HEK293T (cell line): Measurements from ENCODE around the gene KAT7.

Source experiments
- CTCF ChIA-PET: fragments of 350-600 bp; formaldehyde crosslinking; extraction: SDS; loops from one replicate; lab custom pipeline; 2021; ENCODE audit warnings: antibody characterized with exemption, inconsistent platforms; lab: Yijun Ruan, JAX
- POLR2A ChIA-PET: fragments of 350-600 bp; formaldehyde crosslinking; extraction: SDS; loops from one replicate; lab custom pipeline; 2020; ENCODE audit warnings: antibody characterized with exemption, inconsistent platforms; lab: Yijun Ruan, JAX
- DNase-seq: peaks from one replicate; pipeline ENCODE4 v3.0.0; 2012; ENCODE audit warnings: mixed read lengths; ENCODE audit errors: extremely low spot score
- ARNT ChIP-seq: fragments of 450-650 bp; IDR thresholded peaks from 2 replicates; pipeline ENCODE4 v1.6.1; 2017; ENCODE audit warnings: mild to moderate bottlenecking
- BHLHE40 ChIP-seq: fragments of 450-650 bp; IDR thresholded peaks from 2 replicates; pipeline ENCODE4 v1.6.1; 2016; ENCODE audit warnings: mild to moderate bottlenecking, moderate library complexity, borderline replicate concordance
- CTBP1 ChIP-seq: fragments of 450-650 bp; IDR thresholded peaks from 2 replicates; pipeline ENCODE4 v1.6.1; 2016; ENCODE audit warnings: borderline replicate concordance
- ELF4 ChIP-seq: fragments of 450-650 bp; IDR thresholded peaks from 2 replicates; pipeline ENCODE4 v1.6.1; 2017; ENCODE audit warnings: antibody characterized with exemption
- FOXA1 ChIP-seq: fragments of 450-650 bp; IDR thresholded peaks from 2 replicates; pipeline ENCODE4 v1.6.1; 2016; ENCODE audit warnings: mild to moderate bottlenecking
- FOXK2 ChIP-seq: fragments of 450-650 bp; IDR thresholded peaks from 2 replicates; pipeline ENCODE4 v1.6.1; 2016; ENCODE audit warnings: mild to moderate bottlenecking
- FOXM1 ChIP-seq: fragments of 450-650 bp; IDR thresholded peaks from 2 replicates; pipeline ENCODE4 v1.6.1; 2017; ENCODE audit warnings: mild to moderate bottlenecking, borderline replicate concordance
- HDGF ChIP-seq: fragments of 450-650 bp; IDR thresholded peaks from 2 replicates; pipeline ENCODE4 v1.6.1; 2017; ENCODE audit warnings: antibody characterized with exemption, borderline replicate concordance
- L3MBTL2 ChIP-seq: fragments of 450-650 bp; conservative IDR thresholded peaks from 2 replicates; pipeline ENCODE4 v1.6.1; 2016; ENCODE audit warnings: mild to moderate bottlenecking
- LEF1 ChIP-seq: fragments of 450-650 bp; IDR thresholded peaks from 2 replicates; pipeline ENCODE4 v1.6.1; 2017; ENCODE audit warnings: mild to moderate bottlenecking, borderline replicate concordance
- NFRKB ChIP-seq: fragments of 450-650 bp; IDR thresholded peaks from 2 replicates; pipeline ENCODE4 v1.6.1; 2016; ENCODE audit warnings: mild to moderate bottlenecking, moderate library complexity
- PKNOX1 ChIP-seq: fragments of 450-650 bp; IDR thresholded peaks from 2 replicates; pipeline ENCODE4 v1.6.1; 2016
- SP1 ChIP-seq: fragments of 450-650 bp; IDR thresholded peaks from 2 replicates; pipeline ENCODE4 v1.6.1; 2017
- SUZ12 ChIP-seq: fragments of 450-650 bp; IDR thresholded peaks from 2 replicates; pipeline ENCODE4 v1.6.1; 2016; ENCODE audit warnings: mild to moderate bottlenecking
- TARDBP ChIP-seq: fragments of 450-650 bp; IDR thresholded peaks from 2 replicates; pipeline ENCODE4 v1.6.1; 2016
- ZNF384 ChIP-seq: fragments of 450-650 bp; IDR thresholded peaks from 2 replicates; pipeline ENCODE4 v1.6.1; 2016

Gene KAT7

GRCh38 chr17:49830605-49831004 lies 42.1 kb downstream of the KAT7 start:
- CTCF ChIA-PET: no interaction called here
- POLR2A ChIA-PET: no interaction called here
- no peak for DNase-seq
- TF ChIP-seq FOXA1 (no peak), SUZ12 (no peak), L3MBTL2 (no peak), ARNT (no peak), HDGF (no peak), LEF1 (no peak), TARDBP (no peak), ELF4 (no peak), FOXK2 (no peak), BHLHE40 (no peak), PKNOX1 (no peak), FOXM1 (no peak), SP1 (no peak), CTBP1 (no peak), NFRKB (no peak), ZNF384 (no peak)

GRCh38 chr17:49832840-49833599 lies 44.5 kb downstream of the KAT7 start:
- TF ChIP-seq L3MBTL2: no peak
- no peak for TF ChIP-seq ELF4
- TF ChIP-seq PKNOX1: no peak
- no peak for TF ChIP-seq SP1
- TF ChIP-seq FOXA1: no peak
- TF ChIP-seq NFRKB: no peak
- TF ChIP-seq CTBP1: no peak
- CTCF ChIA-PET: no interaction called here
- POLR2A ChIA-PET: no interaction called here
- no peak for DNase-seq

GRCh38 chr17:49834118-49834743 lies 45.8 kb downstream of the KAT7 start:
- no peak for DNase-seq
- CTCF ChIA-PET: no interaction called here
- POLR2A ChIA-PET: no interaction called here
- TF ChIP-seq HDGF (no peak), FOXM1 (no peak), ZNF384 (no peak), NFRKB (no peak), ARNT (no peak), TARDBP (no peak), L3MBTL2 (no peak), LEF1 (no peak), FOXA1 (no peak), SUZ12 (no peak), SP1 (no peak), PKNOX1 (no peak), BHLHE40 (no peak), FOXK2 (no peak), CTBP1 (no peak), ELF4 (no peak)

GRCh38 chr17:49835472-49835871 lies 47.0 kb downstream of the KAT7 start:
- no peak for DNase-seq
- TF ChIP-seq TARDBP: no peak
- TF ChIP-seq FOXA1: no peak
- TF ChIP-seq FOXK2: no peak
- ChIA-PET CTCF (no interaction called here), POLR2A (no interaction called here)

- POLR2A ChIA-PET: no interaction called here
- CTCF ChIA-PET: interaction anchor here (0.7 kb wide), 1 partner anchor 244 kb away, joined by 3 read pairs; no protein-coding TSS in a partner anchor
- TF ChIP-seq CTBP1 (no peak), ARNT (no peak), LEF1 (no peak), ZNF384 (no peak), BHLHE40 (no peak), FOXM1 (no peak), SP1 (no peak), ELF4 (no peak), NFRKB (no peak), HDGF (no peak), TARDBP (no peak), PKNOX1 (no peak), FOXK2 (no peak), FOXA1 (no peak)
- no peak for DNase-seq
These were observed 47.9 kb downstream of the KAT7 start for GRCh38 chr17:49836111-49837030.
